Activated CD4-positive, CD25-positive, alpha-beta regulatory T cell treated with anti-CD3 and anti-CD28 coated beads, Interleukin-2, amount 50 U/mL, for 16 hours (primary cell): Measurements from ENCODE around the gene DNASE1L1.
A peak's percentile ranks its signal among the peaks of the same experiment; 100 is the strongest.

Source experiments
- DNase-seq: peaks from one replicate; pipeline ENCODE4 v3.0.0-alpha.2; 2020; ENCODE audit warnings: low read depth, low spot score

The DNASE1L1 gene

DNA sequence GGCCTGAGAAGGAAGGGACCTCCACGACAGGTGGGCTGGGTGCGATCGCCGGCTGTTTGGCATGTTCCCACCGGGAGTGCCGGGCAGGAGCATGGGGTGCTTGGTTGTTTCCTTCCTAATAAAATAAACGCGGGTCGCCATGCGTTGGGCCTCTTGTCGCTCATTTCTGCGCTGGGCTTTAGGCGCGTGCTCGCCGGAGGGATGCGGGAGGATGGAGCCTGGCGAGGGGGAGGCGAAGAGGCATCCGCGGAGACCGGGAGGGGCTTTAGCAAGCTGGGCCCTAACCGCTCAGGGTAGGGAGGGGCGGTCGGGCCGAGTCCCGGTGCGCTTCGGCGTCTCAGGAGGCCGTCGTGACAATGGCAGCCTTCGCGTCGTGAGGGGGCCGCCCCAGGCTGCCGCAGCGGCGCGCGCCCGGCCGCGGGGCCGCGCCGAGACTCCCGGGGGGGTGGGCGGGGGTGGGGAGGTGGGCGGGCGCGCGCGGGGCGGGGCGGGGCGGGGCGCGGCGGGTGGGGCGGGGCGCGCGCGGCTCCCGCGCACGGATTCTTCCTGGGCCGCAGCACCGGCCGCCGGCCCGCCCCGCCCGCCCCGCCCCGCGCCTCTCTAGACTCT lies 27.4 kb upstream of the DNASE1L1 start:
- peak; percentile 33 for DNase-seq

DNA sequence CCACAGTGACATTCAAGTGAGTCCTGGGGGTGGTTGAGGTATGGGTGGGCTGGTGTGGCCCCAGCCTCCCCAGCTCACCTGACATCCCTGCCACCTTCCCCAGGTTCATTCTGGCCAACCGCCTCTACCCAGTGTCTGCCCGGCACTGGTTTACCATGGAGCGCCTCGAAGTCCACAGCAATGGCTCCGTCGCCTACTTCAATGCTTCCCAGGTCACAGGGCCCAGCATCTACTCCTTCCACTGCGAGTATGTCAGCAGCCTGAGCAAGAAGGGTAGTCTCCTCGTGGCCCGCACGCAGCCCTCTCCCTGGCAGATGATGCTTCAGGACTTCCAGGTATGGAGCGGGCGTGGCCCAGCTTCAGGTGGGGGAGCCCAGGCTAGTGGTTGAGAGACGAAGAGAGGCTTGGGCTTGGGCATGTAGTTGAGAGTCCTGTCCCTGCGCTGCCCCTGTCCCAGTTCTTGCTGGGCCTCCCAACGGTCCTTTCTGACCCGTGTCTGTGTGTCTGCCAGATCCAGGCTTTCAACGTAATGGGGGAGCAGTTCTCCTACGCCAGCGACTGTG lies 26.2 kb upstream of the DNASE1L1 start:
- no peak for DNase-seq

DNA sequence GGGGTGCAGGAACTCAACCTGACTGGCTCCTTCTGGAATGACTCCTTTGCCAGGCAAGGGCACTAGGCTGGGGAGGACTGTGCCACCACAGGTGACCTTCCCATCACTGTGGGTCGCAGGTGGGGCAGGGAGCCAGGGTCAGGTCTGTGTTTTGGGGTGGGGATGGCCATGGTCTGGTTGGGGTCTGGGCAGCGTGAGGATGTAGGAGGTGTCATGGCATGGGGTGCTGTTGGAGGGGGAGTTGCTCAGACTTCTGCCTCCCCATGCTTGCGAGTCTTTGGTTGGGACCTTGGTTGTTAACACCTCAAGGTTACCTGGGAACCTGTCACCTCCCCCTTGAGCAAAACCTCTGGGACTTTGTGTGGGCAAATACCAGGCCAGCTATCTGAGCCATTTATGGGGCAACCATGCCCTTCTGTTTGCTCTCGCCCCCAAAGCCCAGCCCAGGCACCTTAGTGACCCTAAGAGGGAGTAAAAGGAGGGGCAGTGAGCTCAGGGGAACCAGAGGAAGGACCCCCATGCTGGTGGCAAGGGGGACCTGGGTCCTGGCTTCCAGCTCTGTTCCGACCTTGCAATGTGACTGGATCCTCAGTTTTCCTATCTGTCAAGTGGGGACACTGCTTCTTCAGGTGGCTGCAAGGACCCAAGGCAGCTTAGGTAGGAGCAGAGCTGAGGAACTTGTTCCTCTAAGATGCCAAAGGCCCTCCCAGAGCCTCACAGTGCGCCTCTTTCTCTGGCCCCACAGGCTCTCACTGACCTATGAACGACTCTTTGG lies 25.5 kb upstream of the DNASE1L1 start:
- no peak for DNase-seq

DNA sequence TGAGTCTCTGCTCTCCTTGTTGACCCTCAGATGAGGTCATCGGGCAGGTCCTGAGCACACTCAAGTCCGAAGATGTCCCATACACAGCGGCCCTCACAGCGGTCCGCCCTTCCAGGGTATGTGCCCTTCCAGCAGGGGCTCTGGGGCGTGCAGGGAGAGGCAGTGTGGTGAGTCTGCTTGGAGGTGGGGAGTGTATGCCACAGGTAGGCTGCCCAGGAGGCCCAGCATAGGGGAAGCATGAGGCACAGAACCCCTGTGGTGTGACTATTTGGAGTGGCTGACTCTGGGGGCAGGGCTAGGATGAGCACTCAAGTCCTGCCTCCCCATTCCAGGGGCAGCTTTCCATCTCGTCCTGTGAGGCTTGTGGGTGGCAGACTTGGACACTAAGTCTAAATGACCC lies 24.6 kb upstream of the DNASE1L1 start:
- DNase-seq, result no peak

DNA sequence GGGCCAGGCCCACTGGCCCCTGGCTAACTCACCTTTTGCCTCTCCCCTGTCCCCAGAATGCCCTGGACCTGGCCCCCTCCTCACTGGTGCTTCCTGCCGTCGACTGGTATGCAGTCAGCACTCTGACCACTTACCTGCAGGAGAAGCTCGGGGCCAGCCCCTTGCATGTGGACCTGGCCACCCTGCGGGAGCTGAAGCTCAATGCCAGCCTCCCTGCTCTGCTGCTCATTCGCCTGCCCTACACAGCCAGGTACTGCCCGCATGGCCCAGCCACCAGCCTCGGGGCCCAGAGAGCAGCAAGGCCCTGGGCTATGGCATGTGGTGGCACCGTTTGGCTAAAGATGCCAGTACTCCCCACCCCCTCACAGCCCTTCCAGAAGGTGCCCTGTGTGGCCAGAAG lies 23.2 kb upstream of the DNASE1L1 start:
- no peak for DNase-seq

DNA sequence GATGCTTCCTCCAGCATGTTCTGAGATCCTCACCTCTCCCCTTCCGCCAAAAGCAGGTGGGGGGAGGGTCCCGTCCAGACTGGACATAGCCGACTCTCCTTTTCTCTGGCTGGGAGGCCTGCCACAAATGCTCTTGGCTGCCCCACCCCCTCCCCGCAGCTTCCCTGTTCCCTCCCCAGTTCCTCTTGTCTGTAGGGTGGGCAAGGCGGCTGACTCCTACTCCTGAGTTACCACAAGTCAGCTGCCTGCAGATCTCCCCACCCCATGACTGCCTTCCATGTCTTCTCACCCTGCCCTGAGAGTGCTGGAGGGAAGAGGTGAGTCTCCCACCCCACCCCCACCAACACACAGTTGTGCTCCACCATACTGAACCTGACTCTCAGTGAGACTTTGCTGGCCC lies 22.3 kb upstream of the DNASE1L1 start:
- no peak for DNase-seq

DNA sequence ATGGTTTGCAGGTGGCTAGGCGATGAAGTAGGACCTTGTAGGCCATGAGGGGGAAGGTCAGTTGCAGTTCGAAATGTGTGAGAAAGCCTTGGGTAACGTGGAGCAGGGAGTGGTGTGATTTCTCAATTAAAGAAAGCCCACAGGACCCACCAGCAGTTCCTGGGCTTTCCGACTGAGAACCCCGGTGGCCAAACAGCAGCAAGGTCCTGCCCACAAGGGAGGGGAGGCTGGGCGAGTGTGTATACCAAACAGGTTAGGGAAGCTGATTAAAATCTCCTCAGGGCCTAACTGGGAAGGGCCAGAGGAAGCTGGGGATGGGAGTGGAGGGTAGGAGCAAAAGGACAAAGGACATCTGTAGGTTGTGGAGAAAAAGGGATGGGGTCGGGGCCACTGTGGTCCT lies 21.9 kb upstream of the DNASE1L1 start:
- no peak for DNase-seq

DNA sequence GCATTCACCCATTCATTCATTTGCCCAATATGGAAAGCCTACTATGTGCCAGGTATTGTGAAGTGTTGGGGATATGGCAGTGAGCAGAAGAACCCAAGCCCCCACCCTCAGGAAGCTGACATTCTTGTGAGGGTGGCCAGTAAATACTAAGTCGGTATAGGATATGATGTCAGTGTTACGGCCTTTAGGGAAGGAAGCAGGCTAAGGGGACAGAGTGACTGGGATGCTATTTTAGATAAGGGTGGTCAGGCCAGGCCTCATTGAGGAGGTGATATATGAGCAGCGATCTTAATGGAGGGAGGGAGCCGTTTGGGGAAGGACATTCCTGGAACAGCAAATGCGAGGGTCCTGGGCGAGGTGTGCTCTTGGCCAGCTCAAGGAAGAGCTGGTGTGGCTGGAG lies 21.4 kb upstream of the DNASE1L1 start:
- DNase-seq, result no peak

DNA sequence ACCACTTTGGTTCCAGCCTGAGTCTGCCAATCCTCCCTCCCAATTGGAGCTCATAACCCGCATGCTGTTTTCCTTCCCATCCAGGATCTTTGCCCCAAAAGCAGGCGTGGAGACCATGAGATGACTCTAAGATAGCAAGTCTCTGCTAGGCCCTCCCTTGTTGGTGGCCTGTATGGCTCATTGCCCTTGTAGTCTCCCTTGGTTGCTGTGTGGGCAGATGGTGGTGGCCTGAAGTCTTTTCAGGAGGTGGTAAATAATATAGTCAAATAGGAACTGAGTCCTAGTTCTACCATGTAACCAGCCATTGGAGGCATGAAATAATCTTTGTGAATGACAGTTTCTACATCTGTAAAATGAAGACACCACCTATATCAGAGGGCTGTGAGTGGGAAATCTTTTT lies 20.7 kb upstream of the DNASE1L1 start:
- no peak for DNase-seq

DNA sequence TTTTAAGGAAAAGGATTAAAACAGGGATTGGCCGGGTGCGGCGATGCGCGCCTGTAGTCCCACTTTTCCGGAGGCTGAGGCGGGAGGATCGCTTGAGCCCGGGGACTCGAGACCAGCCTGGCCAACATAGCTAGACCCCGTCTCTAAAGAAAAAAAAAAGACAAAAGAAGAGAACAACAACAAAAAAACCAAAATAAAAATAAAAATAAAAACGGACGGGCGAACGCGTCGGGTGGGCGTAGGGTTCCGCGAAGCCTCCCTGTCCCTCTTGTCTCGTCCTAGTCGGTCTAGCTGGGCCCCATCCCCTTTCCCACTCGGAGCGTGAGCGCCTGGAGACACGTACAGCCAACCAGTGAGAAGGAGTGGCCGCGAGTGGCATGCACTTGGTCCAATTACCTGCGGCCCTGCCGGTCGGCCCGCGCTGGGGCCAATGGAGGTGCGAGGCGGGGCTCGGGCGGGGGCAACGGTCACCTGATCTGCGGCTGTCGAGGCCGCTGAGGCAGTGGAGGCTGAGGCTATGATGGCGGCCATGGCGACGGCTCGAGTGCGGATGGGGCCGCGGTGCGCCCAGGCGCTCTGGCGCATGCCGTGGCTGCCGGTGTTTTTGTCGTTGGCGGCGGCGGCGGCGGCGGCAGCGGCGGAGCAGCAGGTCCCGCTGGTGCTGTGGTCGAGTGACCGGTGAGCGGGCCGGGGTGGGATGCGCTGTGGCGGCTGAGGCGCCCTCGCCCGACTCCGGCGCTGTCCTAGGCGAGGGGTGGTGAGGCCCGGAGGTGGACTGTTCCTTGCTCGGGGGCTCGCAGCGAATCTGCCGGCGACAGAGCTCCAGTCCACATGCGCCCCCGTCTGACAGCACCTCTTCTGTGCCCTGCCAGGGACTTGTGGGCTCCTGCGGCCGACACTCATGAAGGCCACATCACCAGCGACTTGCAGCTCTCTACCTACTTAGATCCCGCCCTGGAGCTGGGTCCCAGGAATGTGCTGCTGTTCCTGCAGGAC lies 19.4 kb upstream of the DNASE1L1 start, which contains the start of gene ATP6AP1:
Gene ATP6AP1 (plus strand): TSS at position 502 of the 996 bp plus-strand sequence. CDS start 16 bp downstream, at position 518.
- DNase-seq, result peak; percentile 70

DNA sequence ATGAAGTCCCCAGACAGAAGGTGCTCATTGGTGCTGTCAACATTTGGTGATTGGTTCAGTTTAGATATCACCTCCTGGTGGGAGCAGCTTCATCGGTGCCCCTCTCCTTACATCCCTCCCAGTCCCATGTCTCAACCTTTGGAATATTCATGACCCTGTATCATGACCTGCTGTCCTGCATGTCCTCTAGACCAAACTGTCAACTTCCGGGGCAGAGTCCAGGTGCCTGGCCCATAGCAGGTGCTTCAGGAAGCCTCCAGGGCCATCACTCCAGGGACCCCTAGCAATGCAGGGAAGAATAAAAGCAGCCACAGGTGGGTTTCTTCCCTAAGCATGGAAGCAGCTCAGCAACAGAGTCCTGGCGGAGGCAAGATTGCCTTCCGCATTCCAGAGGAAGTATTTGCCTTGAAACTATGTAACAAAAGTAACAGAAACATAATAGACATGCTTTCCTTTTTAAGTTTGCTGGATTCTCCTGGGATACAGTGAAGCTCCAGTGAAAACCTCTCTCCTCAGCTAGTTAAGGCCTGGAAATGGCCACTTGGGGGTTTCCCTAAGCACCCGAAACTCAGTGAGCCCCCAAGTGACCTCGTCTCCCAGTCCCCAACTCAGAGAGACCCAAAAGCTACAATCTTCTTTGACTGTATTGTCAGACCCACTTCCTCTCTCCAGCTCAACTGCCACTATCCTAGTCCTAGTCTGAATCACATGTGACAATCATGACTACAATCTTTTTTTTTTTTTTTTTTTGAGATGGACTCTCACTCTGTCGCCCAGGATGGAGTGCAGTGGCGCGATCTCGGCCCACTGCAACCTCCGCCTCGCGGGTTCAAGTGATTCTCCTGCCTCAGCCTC lies 18.1 kb upstream of the DNASE1L1 start:
- DNase-seq, result no peak

DNA sequence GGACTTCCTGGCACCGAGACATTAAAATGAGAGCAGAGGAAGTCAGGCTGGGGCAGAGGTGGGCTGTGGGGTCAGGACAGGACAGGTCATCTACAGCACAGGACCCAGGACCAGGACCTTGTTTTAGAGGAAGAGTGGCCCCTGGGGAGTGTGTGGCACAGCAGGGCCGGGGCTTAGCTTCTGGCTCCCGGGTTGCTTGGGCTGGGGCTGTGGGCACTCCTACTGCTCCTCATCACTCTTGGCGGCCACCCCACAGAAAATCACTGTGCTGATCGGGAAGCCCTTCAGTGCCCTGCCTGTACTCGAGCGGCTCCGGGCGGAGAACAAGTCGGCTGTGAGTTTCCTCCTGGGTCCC lies 11.3 kb upstream of the DNASE1L1 start:
- no peak for DNase-seq

DNA sequence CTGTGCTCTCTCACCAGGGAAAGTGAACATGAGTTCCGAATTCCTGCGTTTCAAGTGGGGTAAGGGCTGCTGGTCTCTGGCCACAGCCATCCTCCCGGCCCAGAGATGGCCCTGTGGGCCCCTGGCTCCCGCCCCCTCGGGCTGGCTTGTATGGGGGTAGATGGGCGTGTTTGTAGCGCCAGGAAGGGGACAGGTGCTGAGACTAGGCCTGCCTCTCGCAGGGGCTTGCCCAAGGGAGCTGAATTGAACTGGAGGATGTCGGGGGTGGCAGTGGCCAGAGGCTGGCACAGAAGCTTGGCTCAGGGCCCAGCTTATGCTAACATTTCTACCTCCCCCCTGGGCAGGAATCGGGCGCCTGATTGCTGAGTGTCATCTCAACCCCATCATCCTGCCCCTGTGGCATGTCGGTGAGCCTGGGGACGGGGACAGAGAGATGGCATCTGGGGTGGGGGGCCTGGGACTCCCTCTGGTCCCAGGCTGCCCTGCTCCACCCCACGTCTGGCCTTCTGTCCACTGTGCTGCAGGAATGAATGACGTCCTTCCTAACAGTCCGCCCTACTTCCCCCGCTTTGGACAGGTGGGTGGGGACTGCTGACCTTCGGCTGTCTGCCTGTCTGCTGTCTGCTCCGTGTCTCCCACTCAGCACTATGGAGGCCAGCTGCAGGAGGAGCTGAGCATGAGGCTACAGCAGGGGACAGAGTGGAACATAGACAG lies 10.8 kb upstream of the DNASE1L1 start:
- DNase-seq, result no peak

DNA sequence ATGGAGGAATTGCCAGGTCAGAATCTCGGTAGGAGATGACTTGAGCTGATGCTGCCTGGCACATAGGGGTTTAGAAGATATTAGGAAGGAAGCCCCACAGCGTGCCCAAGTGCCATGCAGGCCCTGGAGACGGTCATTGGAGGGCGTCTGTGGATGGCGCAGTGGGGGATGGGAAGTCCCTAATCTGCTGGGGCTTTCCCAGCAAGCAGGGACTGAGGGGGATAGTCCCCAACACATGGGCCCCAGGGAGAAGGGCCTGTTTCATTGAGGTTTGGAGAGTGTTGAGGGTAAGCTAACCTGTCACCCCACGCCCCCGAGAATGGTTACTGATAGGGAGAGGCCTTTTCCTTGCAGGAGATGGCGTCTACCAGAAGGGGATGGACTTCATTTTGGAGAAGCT lies 10.1 kb upstream of the DNASE1L1 start:
- DNase-seq, result no peak

DNA sequence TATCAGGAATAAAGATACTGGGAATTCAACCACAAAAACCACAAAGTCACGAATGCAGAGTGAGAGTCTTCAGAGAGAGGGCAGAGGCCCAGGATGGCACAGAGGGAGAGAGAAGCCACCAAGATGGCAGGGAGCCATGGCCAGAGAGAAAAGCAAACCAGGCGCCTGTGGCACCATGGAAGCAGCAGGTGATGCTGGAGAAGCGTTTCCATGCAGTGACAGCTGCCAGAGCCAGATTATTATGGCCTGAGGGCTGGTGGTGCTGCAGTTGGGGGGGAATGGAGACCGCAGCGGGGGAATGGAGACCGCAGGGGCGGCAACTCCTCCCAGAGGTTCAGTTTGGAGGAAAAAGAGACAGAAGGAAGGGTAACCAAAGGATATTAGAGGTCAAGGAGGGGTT lies 8.1 kb upstream of the DNASE1L1 start:
- DNase-seq, result no peak

DNA sequence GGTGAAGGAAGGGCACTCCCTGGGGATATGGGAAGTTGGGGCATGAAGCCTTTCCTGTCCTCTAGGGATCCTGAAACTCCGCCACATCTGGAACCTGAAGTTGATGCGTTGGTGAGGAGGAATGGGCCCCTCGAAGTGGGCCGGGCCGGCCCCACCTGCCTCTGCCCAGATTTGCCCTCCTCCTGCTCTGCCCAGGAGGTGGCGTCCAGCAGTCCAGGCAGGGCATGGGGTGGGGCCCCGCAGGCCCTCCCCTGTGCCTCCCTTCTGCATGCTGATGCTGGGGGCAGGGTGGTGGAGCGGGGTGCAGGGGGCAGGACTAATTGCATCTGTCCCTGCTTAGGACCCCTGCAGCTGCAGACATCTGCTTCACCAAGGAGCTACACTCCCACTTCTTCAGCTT lies 4.1 kb upstream of the DNASE1L1 start:
- DNase-seq, result no peak

DNA sequence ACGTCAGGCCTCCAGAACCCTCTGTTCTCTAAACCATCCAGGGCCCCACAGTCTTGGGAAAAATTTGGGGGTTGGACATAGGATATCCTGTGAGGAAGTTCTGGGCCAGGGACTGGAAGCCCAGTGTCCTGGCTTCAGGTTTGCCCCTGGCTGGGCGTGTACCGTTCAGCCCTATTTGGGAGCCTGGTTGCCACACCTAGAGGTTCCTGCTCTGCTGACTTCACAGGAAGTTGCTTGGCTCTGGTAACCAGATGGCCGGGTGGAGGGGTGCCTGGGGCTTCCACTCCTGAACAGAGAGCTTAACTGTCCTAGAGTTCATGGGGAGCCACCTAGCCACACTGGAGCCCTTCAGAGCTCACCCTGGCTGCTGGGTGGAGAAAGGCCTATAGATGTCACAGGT lies 3.4 kb upstream of the DNASE1L1 start:
- no peak for DNase-seq

DNA sequence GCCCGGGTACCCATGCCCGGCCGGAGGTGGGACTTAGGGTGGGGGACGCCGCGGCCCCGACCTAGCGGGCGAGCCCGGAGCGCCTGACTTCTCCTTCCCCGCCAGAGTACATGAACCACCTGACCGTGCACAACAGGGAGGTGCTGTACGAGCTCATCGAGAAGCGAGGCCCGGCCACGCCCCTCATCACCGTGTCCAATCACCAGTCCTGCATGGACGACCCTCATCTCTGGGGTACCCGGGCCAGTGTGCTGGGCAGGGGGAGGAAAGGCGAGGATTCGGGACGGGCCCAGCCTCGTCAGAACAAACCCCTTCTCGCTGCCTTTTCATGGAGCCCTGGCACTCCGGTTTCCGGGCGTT lies 2.9 kb upstream of the DNASE1L1 start:
- no peak for DNase-seq

DNA sequence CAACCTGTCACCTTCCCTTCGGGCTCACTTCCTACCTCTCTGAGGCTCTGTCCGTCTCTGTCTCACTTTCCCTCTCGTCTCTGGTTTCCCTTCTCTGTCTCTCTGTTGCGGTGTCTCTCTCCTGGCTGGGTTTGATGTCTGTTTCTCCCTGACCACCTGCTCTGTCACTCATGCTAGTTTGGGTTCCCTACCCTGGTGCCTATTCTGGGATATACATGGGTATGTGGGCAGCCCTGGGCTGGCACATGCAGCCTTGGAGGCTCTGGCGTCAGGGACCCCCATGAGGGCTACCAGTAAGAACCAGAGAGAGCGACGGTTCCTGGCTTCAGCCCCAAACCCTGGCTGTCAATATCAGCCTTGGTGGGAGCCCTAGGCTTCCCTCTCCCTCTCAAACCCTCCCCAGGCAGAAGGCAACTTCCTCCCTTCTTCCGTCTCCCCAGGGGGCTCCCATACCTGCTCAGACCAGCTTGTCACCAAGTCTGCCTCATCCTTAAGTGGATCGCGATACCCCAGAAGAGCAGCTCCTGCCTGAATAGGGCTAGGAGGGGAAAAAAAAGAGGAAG lies 314 bp downstream of the DNASE1L1 start:
- DNase-seq, result no peak

DNA sequence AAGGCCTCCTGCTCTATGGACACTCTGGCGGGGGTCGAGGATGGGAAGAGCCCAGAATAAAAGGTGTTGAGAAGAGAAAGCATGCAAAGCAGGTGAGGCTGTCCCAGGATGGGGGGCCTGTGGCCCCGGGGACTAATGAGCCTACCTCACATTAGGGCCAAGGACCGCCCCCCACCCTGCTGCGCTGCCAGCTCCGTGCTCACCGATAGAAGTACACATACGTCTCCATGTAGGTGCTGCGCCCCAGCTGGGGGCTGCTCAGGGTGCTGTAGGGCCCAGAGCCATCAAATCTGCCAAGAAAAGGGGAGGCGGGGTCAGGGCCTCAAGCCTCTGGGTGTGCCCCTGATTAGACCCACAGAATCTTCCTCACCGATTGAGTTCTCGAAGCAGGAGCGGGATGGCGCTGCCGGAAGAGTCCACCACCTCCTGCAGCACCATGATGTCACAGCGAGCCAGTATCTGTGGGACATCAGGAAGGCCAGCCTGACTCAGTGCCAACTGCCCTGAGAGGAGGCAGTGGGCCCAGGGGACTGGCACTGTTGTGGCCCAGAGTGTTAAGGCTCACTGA lies 4.3 kb downstream of the DNASE1L1 start:
- no peak for DNase-seq
